DOHH2 (cell line): Measurements from ENCODE around the gene TBC1D10A.

Source experiments
- H3F3A ChIP-seq: fragments of 200-600 bp; sonication (generic), shearing (Covaris generic); 2 replicates; pipeline ENCODE4 v1.6.0; 2016; ENCODE audit warnings: antibody characterized with exemption, mild to moderate bottlenecking; ENCODE audit not compliant: control insufficient read depth, insufficient read depth
- H3K27ac ChIP-seq: fragments of 200-600 bp; sonication (generic); 2 replicates; pipeline ENCODE4 v1.5.1; 2014; ENCODE audit warnings: low read depth, mild to moderate bottlenecking, low read length, moderate library complexity
- H3K27me3 ChIP-seq: fragments of 200-600 bp; sonication (generic); 2 replicates; pipeline ENCODE4 v1.6.1; 2014; ENCODE audit warnings: mild to moderate bottlenecking, low read length, mixed read lengths; ENCODE audit not compliant: control insufficient read depth
- H3K36me3 ChIP-seq: fragments of 200-600 bp; sonication (generic); 2 replicates; pipeline ENCODE4 v1.6.1; 2014; ENCODE audit warnings: mild to moderate bottlenecking, low read length, moderate library complexity, mixed read lengths; ENCODE audit not compliant: control insufficient read depth
- H3K4me1 ChIP-seq: fragments of 200-600 bp; sonication (generic); 2 replicates; pipeline ENCODE4 v1.6.1; 2014; ENCODE audit warnings: mild to moderate bottlenecking, low read length, mixed read lengths; ENCODE audit not compliant: control insufficient read depth
- H3K4me2 ChIP-seq: fragments of 200-600 bp; sonication (generic); 2 replicates; pipeline ENCODE4 v1.6.0; 2014; ENCODE audit warnings: mild to moderate bottlenecking, low read length, moderate library complexity
- H3K4me3 ChIP-seq: fragments of 200-600 bp; sonication (generic); 2 replicates; pipeline ENCODE4 v1.5.1; 2014; ENCODE audit warnings: mild to moderate bottlenecking, low read length, mixed read lengths
- H3K79me2 ChIP-seq: fragments of 200-600 bp; sonication (generic); 2 replicates; pipeline ENCODE4 v1.6.1; 2014; ENCODE audit warnings: mild to moderate bottlenecking, low read length, mixed read lengths; ENCODE audit not compliant: control insufficient read depth
- H3K9me2 ChIP-seq: fragments of 200-600 bp; sonication (generic); replicated peaks from 2 replicates; pipeline ENCODE4 v1.6.1; 2014; ENCODE audit warnings: mild to moderate bottlenecking, low read length, mixed read lengths; ENCODE audit not compliant: control insufficient read depth
- H3K9me3 ChIP-seq: fragments of 200-600 bp; sonication (generic); 2 replicates; pipeline ENCODE4 v1.6.1; 2014; ENCODE audit warnings: antibody characterized with exemption, low read length, mixed read lengths; ENCODE audit not compliant: control insufficient read depth, insufficient read depth
- H4K20me1 ChIP-seq: fragments of 200-600 bp; sonication (generic); 2 replicates; pipeline ENCODE4 v1.6.0; 2014; ENCODE audit warnings: low read depth, mild to moderate bottlenecking, antibody characterized with exemption, low read length, moderate library complexity; ENCODE audit not compliant: control insufficient read depth, insufficient read depth
- CTCF ChIP-seq: fragments of 200-600 bp; sonication (generic); IDR thresholded peaks from one replicate; pipeline ENCODE4 v1.5.1; 2014; ENCODE audit warnings: antibody characterized with exemption, mild to moderate bottlenecking, low read depth, low read length; ENCODE audit not compliant: poor library complexity, severe bottlenecking
- EZH2phosphoT487 ChIP-seq: fragments of 200-600 bp; sonication (generic); IDR thresholded peaks from 2 replicates; pipeline ENCODE4 v1.6.1; 2017; ENCODE audit warnings: borderline replicate concordance, mild to moderate bottlenecking, antibody characterized with exemption, low read length, moderate library complexity, mixed read lengths

Gene TBC1D10A

GRCh38 chr22:30274437-30274812 is 52.3 kb downstream of the TBC1D10A start:
- Histone ChIP-seq H3F3A (no peaks in the 10 kb centered on the region), H3K9me3 (no peaks in the 10 kb centered on the region), H3K27me3 (peaks cover 17% of the 10 kb centered on the region), H3K36me3 (no peaks in the 10 kb centered on the region), H3K4me3 (no peak overlapping the region), H3K79me2 (no peaks in the 10 kb centered on the region), H3K9me2 (no peaks in the 10 kb centered on the region), H4K20me1 (no peaks in the 10 kb centered on the region), H3K27ac (no peak overlapping the region), H3K4me2 (no peak overlapping the region), H3K4me1 (no peaks in the 10 kb centered on the region)
- no peak for TF ChIP-seq CTCF

- no peaks in the 10 kb centered on the region for H3K36me3 ChIP-seq
- no peak overlapping the region for H3K4me2 ChIP-seq
- H3K9me2 ChIP-seq = no peaks in the 10 kb centered on the region
- H3K27me3 ChIP-seq = peaks cover 17% of the 10 kb centered on the region
- H3K4me1 ChIP-seq = no peaks in the 10 kb centered on the region
- H3F3A ChIP-seq = no peaks in the 10 kb centered on the region
- H3K27ac ChIP-seq = no peak overlapping the region
- no peaks in the 10 kb centered on the region for H3K79me2 ChIP-seq
- no peak overlapping the region for H3K4me3 ChIP-seq
- no peak for TF ChIP-seq CTCF
- no peaks in the 10 kb centered on the region for H4K20me1 ChIP-seq
- no peaks in the 10 kb centered on the region for H3K9me3 ChIP-seq
Observed at GRCh38 chr22:30273711-30274436, 52.9 kb downstream of the TBC1D10A start.

GRCh38 chr22:30272781-30273601 is 53.8 kb downstream of the TBC1D10A start:
- Histone ChIP-seq H3K4me3 (no peak overlapping the region), H4K20me1 (no peaks in the 10 kb centered on the region), H3K4me1 (no peaks in the 10 kb centered on the region), H3K36me3 (no peaks in the 10 kb centered on the region), H3K79me2 (no peaks in the 10 kb centered on the region), H3F3A (no peaks in the 10 kb centered on the region), H3K9me3 (no peaks in the 10 kb centered on the region), H3K27ac (no peak overlapping the region), H3K27me3 (peaks cover 17% of the 10 kb centered on the region), H3K4me2 (no peak overlapping the region), H3K9me2 (no peaks in the 10 kb centered on the region)
- TF ChIP-seq CTCF = no peak
- no peak for TF ChIP-seq EZH2phosphoT487
